Gastroesophageal sphincter (tissue), 4 donors: ENCODE data around the gene TNFRSF17. TPM values are rescaled to one million over a fixed set of nuclear protein-coding genes. Genes with fewer than 3 reads are reported as not detected.

Source experiments
- ATAC-seq: fragments of 150-250 bp; one replicate; pipeline ENCODE4 v1.9.1; 2016; ENCODE audit warnings: mild to moderate bottlenecking, moderate library complexity
- H3K27ac ChIP-seq, 4 donors: fragments of 200-600 bp; sonication (generic) in 3 of 4; 1 replicate in 3 of 4; 2 replicates in 1 of 4; pipeline ENCODE4 v1.5.1; 2016 to 2019
- H3K27me3 ChIP-seq: fragments of 200-600 bp; sonication (generic); one replicate; pipeline ENCODE4 v1.5.1; 2019
- H3K36me3 ChIP-seq, 2 donors: fragments of 200-600 bp; sonication (generic); one replicate each; pipeline ENCODE4 v1.5.1; 2019; ENCODE audit warnings: control low read depth in 1 of 2
- H3K4me1 ChIP-seq, 3 donors: fragments of 200-600 bp; sonication (generic); 1 replicate in 2 of 3; 2 replicates in 1 of 3; pipeline ENCODE4 v1.5.1; 2016 to 2019; ENCODE audit warnings: control low read depth in 2 of 3
- H3K4me3 ChIP-seq, 2 donors: fragments of 200-600 bp; sonication (generic); one replicate each; pipeline ENCODE4 v1.5.1; 2019; ENCODE audit warnings: mild to moderate bottlenecking in 1 of 2, moderate library complexity in 1 of 2
- H3K9me3 ChIP-seq, 3 donors: fragments of 200-600 bp; sonication (generic); one replicate each; pipeline ENCODE4 v1.5.1; 2017 to 2019; ENCODE audit warnings: control low read depth in 2 of 3
- CTCF ChIP-seq, 4 experiments: fragments of 200-600 bp in 2 of 4; fragments of 450-650 bp in 2 of 4; sonication (generic) in 1 of 4; IDR thresholded peaks; one replicate each; pipeline ENCODE4 v1.5.1; 2017 to 2019; ENCODE audit warnings: antibody characterized with exemption in 4 of 4, mild to moderate bottlenecking in 2 of 4, moderate library complexity in 2 of 4
- EP300 ChIP-seq: sonication (generic); formaldehyde crosslinking; IDR thresholded peaks from one replicate; pipeline ENCODE4 v1.6.1; 2017; ENCODE audit warnings: antibody characterized with exemption, mild to moderate bottlenecking
- POLR2A ChIP-seq, 2 donors: fragments of 450-650 bp; IDR thresholded peaks; one replicate each; pipeline ENCODE4 v1.6.1; 2017; ENCODE audit warnings: antibody characterized with exemption in 2 of 2, mild to moderate bottlenecking in 2 of 2, moderate library complexity in 1 of 2
- POLR2AphosphoS5 ChIP-seq: sonication (generic); formaldehyde crosslinking; IDR thresholded peaks from one replicate; pipeline ENCODE4 v1.6.1; 2017; ENCODE audit warnings: antibody characterized with exemption
- WGBS, 2 donors: methylation state at CpG; one replicate each; pipeline ENCODE4 v1.1.5; 2018; ENCODE audit warnings: low coverage in 1 of 2; 5-methylcytosine and 5-hydroxymethylcytosine counted together
- total RNA-seq, 4 donors: library from RNA; depleted of rRNA; stranded (reverse); fragments of >200 nt; gene quantifications; one replicate each; pipeline ENCODE4 v1.1.0, GENCODE V29; 2016

Gene TNFRSF17
- total RNA-seq, 4 donors from 2014 or later: 0.45 TPM; not detected in 3

- WGBS, 2 donors: 37 to 77% methylated on average over 6 to 8 of the region's 11 CpGs
- Histone ChIP-seq H3K9me3 (no peaks in the 10 kb centered on the region), H3K27me3 (no peaks in the 10 kb centered on the region), H3K4me3 (no peak overlapping the region), H3K4me1 (no peaks in the 10 kb centered on the region), H3K36me3 (peaks cover 0 to 59% of the 10 kb centered on the region in 2 donors), H3K27ac (no peak overlapping the region)
- peak; percentile 43 for ATAC-seq
- TF ChIP-seq POLR2A (IDR thresholded peaks at IDR 0.05) (no peak), EP300 (no peak), CTCF (IDR thresholded peaks at IDR 0.05) (no peak), POLR2AphosphoS5 (no peak)
These were observed 37.5 kb downstream of the TNFRSF17 start for GRCh38 chr16:12002447-12003006.

DNA sequence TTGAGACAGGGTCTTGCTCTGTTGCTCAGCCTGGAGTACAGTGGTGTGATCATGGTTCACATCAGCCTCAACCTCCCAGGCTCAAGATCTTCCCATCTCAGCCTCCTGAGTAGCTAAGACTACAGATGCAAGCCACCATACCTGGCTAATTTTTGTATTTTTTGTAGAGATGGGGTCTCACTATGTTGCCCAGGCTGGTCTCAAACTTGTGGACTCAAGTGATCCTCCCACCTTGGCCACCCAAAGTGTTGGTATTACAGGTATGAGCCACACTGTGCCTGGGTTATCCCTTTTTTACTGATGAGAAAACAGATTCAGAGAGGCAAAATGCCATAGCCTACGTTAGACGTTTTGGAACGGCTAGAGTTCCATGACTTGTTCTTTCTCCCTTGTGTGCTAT, 41.6 kb downstream of the TNFRSF17 start:
- H3K27me3 ChIP-seq: no peaks in the 10 kb centered on the region
- H3K9me3 ChIP-seq: no peaks in the 10 kb centered on the region
- 93% methylated on average over 3 of the region's 3 CpGs for WGBS, 2 donors
- no peak overlapping the region for H3K4me3 ChIP-seq
- H3K27ac ChIP-seq: no peak overlapping the region
- TF ChIP-seq EP300: no peak
- TF ChIP-seq POLR2A (IDR thresholded peaks at IDR 0.05): no peak
- TF ChIP-seq CTCF (IDR thresholded peaks at IDR 0.05): no peak
- TF ChIP-seq POLR2AphosphoS5: no peak
- ATAC-seq: no peak
- H3K36me3 ChIP-seq: peaks cover 0 to 51% of the 10 kb centered on the region in 2 donors
- H3K4me1 ChIP-seq: peaks cover 0 to 3% (median 0%) of the 10 kb centered on the region in 3 donors

DNA sequence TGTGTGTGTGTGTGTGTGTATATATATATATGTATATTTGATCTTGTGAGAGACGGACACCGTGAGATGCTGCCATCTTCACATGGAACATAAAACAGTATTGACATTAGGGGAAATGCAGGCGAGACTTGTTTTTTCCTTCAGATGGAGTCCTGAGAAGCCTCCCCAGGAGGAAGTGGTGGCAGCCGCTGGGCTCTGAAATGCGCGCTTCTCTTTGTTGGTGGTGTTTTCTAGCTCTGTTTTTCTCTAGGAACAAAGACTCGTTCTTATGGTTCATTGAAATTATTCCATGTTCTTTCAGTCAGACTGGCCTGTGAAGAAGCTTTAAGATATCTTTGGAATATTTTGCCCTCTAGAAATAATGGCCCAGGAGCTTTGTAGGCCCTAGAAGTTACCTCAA, 44.5 kb downstream of the TNFRSF17 start:
- no peaks in the 10 kb centered on the region for H3K9me3 ChIP-seq
- no peak overlapping the region for H3K27ac ChIP-seq

DNA sequence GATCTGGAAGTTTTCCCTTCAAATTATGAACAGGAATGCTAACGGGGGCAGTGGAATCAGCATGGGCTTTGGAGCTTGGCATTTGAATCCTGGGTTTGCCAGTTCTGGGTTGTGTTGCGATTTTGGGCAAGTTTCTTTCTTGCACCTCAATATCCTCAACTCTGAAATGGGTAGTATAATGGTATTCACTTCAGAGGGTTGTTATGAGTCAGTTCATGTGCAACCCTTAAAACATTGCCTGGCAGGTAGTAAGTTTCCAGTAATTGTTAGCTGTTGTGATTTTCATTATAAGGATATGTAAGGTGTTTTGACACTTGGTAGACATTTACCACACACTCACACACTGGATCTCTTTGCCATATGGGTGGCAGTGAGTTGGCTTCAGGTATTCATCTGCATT, 44.9 kb downstream of the TNFRSF17 start:
- Histone ChIP-seq H3K36me3 (peaks cover 0 to 27% of the 10 kb centered on the region in 2 donors), H3K27me3 (no peaks in the 10 kb centered on the region), H3K4me3 (no peak overlapping the region), H3K9me3 (no peaks in the 10 kb centered on the region), H3K4me1 (peaks cover 0 to 3% (median 0%) of the 10 kb centered on the region in 3 donors), H3K27ac (peak overlapping the region in 2 of 4 donors; percentile 9 to 13)
- WGBS, 2 donors: 71 to 80% methylated on average over 1 of the region's 2 CpGs
- no peak for TF ChIP-seq POLR2AphosphoS5
- TF ChIP-seq POLR2A (IDR thresholded peaks at IDR 0.05): no peak
- TF ChIP-seq EP300: no peak
- TF ChIP-seq CTCF (IDR thresholded peaks at IDR 0.05): no peak
- ATAC-seq: no peak

More for the DNA sequence above, 44.5 kb downstream of the TNFRSF17 start:
- no peak for ATAC-seq
- Histone ChIP-seq H3K27me3 (no peaks in the 10 kb centered on the region), H3K4me1 (peaks cover 0 to 3% (median 0%) of the 10 kb centered on the region in 3 donors), H3K4me3 (no peak overlapping the region), H3K36me3 (peaks cover 0 to 31% of the 10 kb centered on the region in 2 donors)
- 83 to 93% methylated on average over 4 to 7 of the region's 7 CpGs for WGBS, 2 donors
- TF ChIP-seq POLR2AphosphoS5: no peak
- TF ChIP-seq EP300: no peak

DNA sequence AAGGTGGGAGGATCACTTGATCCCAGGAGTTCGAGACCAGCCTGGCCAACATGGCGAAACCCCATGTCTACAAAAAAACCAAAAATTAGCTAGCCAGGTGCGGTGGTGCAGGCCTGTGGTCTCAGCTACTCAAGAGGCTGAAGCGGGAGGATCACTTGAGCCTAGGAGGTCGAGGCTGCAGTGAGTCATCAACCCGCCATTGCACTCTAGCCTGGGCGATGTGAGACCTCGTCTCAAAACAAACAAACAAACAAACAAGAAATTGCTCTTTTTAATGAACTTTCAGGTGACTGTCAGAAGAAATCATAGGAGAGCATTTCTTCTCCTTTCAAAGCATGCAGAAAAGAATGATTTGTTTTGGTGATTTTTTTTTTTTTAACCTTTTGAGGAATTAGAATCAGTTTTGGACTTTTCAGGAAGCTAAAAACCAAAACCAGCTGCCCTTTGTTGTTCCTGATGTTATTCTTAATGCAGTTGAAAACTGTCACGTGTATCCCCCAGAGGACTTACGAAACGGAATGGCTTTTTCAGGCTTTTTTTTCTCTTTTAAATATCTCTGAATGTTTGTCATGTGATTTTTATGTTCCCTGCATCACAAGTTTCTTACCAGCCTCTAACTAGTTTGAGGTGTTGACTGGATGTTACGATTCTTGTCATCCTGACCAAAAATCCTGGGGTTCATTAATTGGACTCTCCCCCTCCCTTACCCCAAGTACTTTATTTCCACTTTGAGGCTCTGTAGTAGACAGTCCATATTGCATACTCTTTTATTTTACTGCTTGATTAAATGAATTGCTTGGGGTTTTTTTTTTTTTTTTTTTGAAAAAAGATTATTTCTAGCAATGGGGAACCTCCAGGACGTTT, 45.6 kb downstream of the TNFRSF17 start:
- no peak overlapping the region for H3K4me3 ChIP-seq
- H3K9me3 ChIP-seq: no peaks in the 10 kb centered on the region
- WGBS, 2 donors: 49 to 67% methylated on average over 10 to 13 of the region's 13 CpGs
- TF ChIP-seq POLR2A (IDR thresholded peaks at IDR 0.05) (no peak), CTCF (IDR thresholded peaks at IDR 0.05) (no peak)
- H3K4me1 ChIP-seq: peaks cover 0 to 3% (median 0%) of the 10 kb centered on the region in 3 donors
- H3K27me3 ChIP-seq: no peaks in the 10 kb centered on the region
- H3K27ac ChIP-seq: peak overlapping the region in 3 of 4 donors; percentile 9 to 50 (median 17)
- peaks cover 0 to 20% of the 10 kb centered on the region in 2 donors for H3K36me3 ChIP-seq
- no peak for ATAC-seq
